Activated CD8-positive, alpha-beta T cell treated with anti-CD3 and anti-CD28 coated beads, Interleukin-2, amount 10 ng/mL, durations not matched to agents 7 days and 5 days (primary cell): ENCODE measurements around the gene SUPT20H. TPM values are rescaled to one million over a fixed set of nuclear protein-coding genes. Genes with fewer than 3 reads are reported as not detected.

Experiments used
- ATAC-seq: fragments of 150-1000 bp; cut with Tn5 transposase; one replicate; pipeline ENCODE4 v1.10.0; 2021; ENCODE audit warnings: moderate library complexity
- CTCF ChIA-PET: fragments of 350-600 bp; sonication (Branson Sonifier 250); formaldehyde crosslinking; loops from one replicate; lab custom pipeline; 2021; ENCODE audit warnings: antibody characterized with exemption; lab: Charles Lee
- POLR2A ChIA-PET: fragments of 350-600 bp; sonication (Branson Sonifier 250); formaldehyde crosslinking; loops from one replicate; lab custom pipeline; 2021; ENCODE audit warnings: antibody characterized with exemption; lab: Charles Lee
- DNase-seq: peaks from one replicate; pipeline ENCODE4 v3.0.0-alpha.2; 2020
- H3K27ac Mint-ChIP-seq: one replicate; pipeline ENCODE4 v1.8.0; 2021; ENCODE audit warnings: mild to moderate bottlenecking, mixed read lengths
- H3K27me3 Mint-ChIP-seq: one replicate; pipeline ENCODE4 v1.8.0; 2021; ENCODE audit warnings: low read depth, mixed read lengths
- H3K36me3 Mint-ChIP-seq: one replicate; pipeline ENCODE4 v1.8.0; 2021; ENCODE audit warnings: low read depth, mixed read lengths
- H3K4me1 Mint-ChIP-seq: one replicate; pipeline ENCODE4 v1.8.0; 2021; ENCODE audit warnings: low read depth, mixed read lengths
- H3K4me3 Mint-ChIP-seq: one replicate; pipeline ENCODE4 v1.8.0; 2021; ENCODE audit warnings: mild to moderate bottlenecking, mixed read lengths
- H3K9me3 Mint-ChIP-seq: one replicate; pipeline ENCODE4 v1.8.0; 2022; ENCODE audit warnings: mixed read lengths; ENCODE audit not compliant: insufficient read depth
- total RNA-seq, 2 experiments: library from RNA; stranded (reverse); gene quantifications; one replicate each; pipeline ENCODE4 v1.2.3, GENCODE V29; 2021

The SUPT20H gene
- total RNA-seq, 2 experiments from 2014 or later = 67.4 to 71.5 TPM

GRCh38 chr13:36965767-36966166 lies 93.7 kb downstream of the SUPT20H start:
- peaks cover 42% of the 10 kb centered on the region for H3K36me3 Mint-ChIP-seq
- H3K9me3 Mint-ChIP-seq = no peaks in the 10 kb centered on the region
- DNase-seq (no peak), ATAC-seq (no peak)
- no peak overlapping the region for H3K4me3 Mint-ChIP-seq
- CTCF ChIA-PET = interaction anchor here (1.6 kb wide), 1 partner anchor 15 kb away, joined by 5 read pairs; no protein-coding TSS in a partner anchor
- no peaks in the 10 kb centered on the region for H3K27me3 Mint-ChIP-seq
- H3K27ac Mint-ChIP-seq = no peak overlapping the region
- POLR2A ChIA-PET = no interaction called here
- H3K4me1 Mint-ChIP-seq = peaks cover 4% of the 10 kb centered on the region

GRCh38 chr13:36959456-36960116 lies 99.9 kb downstream of the SUPT20H start:
- Mint-ChIP-seq H3K36me3 (peaks cover 44% of the 10 kb centered on the region), H3K4me3 (no peak overlapping the region), H3K4me1 (peaks cover 19% of the 10 kb centered on the region), H3K9me3 (no peaks in the 10 kb centered on the region), H3K27me3 (no peaks in the 10 kb centered on the region), H3K27ac (no peak overlapping the region)
- CTCF ChIA-PET = no interaction called here
- POLR2A ChIA-PET = interaction anchor here (0.8 kb wide), 1 partner anchor 41 kb away, joined by 3 read pairs; the partner anchor contains the start of gene EXOSC8
- no peak for ATAC-seq
- no peak for DNase-seq

Other genes starting within 250 kb of the SUPT20H start
- 10 to 100 TPM; 12.8 to 13.9 TPM for gene RFXAP, start 240.5 kb downstream of the SUPT20H start, total RNA-seq
- gene SMAD9, start 139.4 kb downstream of the SUPT20H start, total RNA-seq = not detected
- gene ALG5, start 60.3 kb downstream of the SUPT20H start, total RNA-seq = 10 to 100 TPM; 32.0 to 33.8 TPM
- 100 to 1,000 TPM; 109 to 122 TPM for gene EXOSC8, start 58.9 kb downstream of the SUPT20H start, total RNA-seq
- gene CSNK1A1L, start 46.0 kb upstream of the SUPT20H start, total RNA-seq = not detected